WTC11 (cell line): Measurements from ENCODE around the gene IQCE.

Source experiments
- CTCF ChIP-seq: fragments of 200-600 bp; IDR thresholded peaks from 2 replicates; pipeline ENCODE4 v1.8.0; 2022; ENCODE audit warnings: antibody characterized with exemption
- MXD4 ChIP-seq: fragments of 250-450 bp; sonication (Bioruptor Pico); IDR thresholded peaks from 2 replicates; pipeline ENCODE4 v1.8.0; 2021; ENCODE audit warnings: mild to moderate bottlenecking, moderate library complexity, borderline replicate concordance
- ZBTB21 ChIP-seq: sonication (generic); formaldehyde crosslinking; IDR thresholded peaks from 2 replicates; pipeline ENCODE4 v1.8.1; 2023; ENCODE audit warnings: mild to moderate bottlenecking, missing genetic modification reagents, borderline replicate concordance

- TF ChIP-seq CTCF, result no peak
- no peak for TF ChIP-seq ZBTB21 (CRISPR knock-in tag)
- TF ChIP-seq MXD4 (CRISPR knock-in tag), result no peak
These were observed 33.6 kb downstream of the IQCE start for GRCh38 chr7:2592375-2592865.
